ENCODE data around the gene VMP1.

VMP1 gene

GRCh38 chr17:59707149-59707970 lies at the start of gene VMP1, which contains the start of gene PTRH2:
VMP1 (plus strand) TSS chr17:59707654; CDS start chr17:59731447, 23,793 bp downstream.
PTRH2 (minus strand) TSS chr17:59707430; CDS start chr17:59697978, 9,452 bp downstream.
- peak; percentile 94 for DNase-seq

- DNase-seq = no peak
Observed at GRCh38 chr17:59666235-59666634, 41.2 kb upstream of the VMP1 start.

GRCh38 chr17:59668816-59669215 lies 38.6 kb upstream of the VMP1 start:
- no peak for DNase-seq

- DNase-seq = no peak
Observed at GRCh38 chr17:59669411-59669810, 38.0 kb upstream of the VMP1 start.

GRCh38 chr17:59669944-59670343 lies 37.5 kb upstream of the VMP1 start:
- no peak for DNase-seq

- no peak for DNase-seq
Observed at GRCh38 chr17:59671386-59671785, 36.1 kb upstream of the VMP1 start.

- DNase-seq = no peak
Observed at GRCh38 chr17:59675231-59675630, 32.2 kb upstream of the VMP1 start.

- DNase-seq = no peak
Observed at GRCh38 chr17:59676716-59677115, 30.7 kb upstream of the VMP1 start.

GRCh38 chr17:59678918-59679317 lies 28.5 kb upstream of the VMP1 start:
- no peak for DNase-seq

- DNase-seq = no peak
Observed at GRCh38 chr17:59680314-59680713, 27.1 kb upstream of the VMP1 start.

- DNase-seq = no peak
Observed at GRCh38 chr17:59683283-59683682, 24.2 kb upstream of the VMP1 start.

- no peak for DNase-seq
Observed at GRCh38 chr17:59684967-59685366, 22.5 kb upstream of the VMP1 start.

- no peak for DNase-seq
Observed at GRCh38 chr17:59688008-59688407, 19.4 kb upstream of the VMP1 start.

GRCh38 chr17:59688496-59688895 lies 19.0 kb upstream of the VMP1 start:
- DNase-seq = no peak

- DNase-seq = no peak
Observed at GRCh38 chr17:59693582-59693981, 13.9 kb upstream of the VMP1 start.

- no peak for DNase-seq
Observed at GRCh38 chr17:59694344-59694743, 13.1 kb upstream of the VMP1 start.

- no peak for DNase-seq
Observed at GRCh38 chr17:59695945-59696681, 11.3 kb upstream of the VMP1 start.

GRCh38 chr17:59696682-59697277 lies 10.7 kb upstream of the VMP1 start:
- no peak for DNase-seq

- no peak for DNase-seq
Observed at GRCh38 chr17:59698143-59698542, 9.3 kb upstream of the VMP1 start.

GRCh38 chr17:59699218-59699617 lies 8.2 kb upstream of the VMP1 start:
- no peak for DNase-seq

GRCh38 chr17:59699786-59700185 lies 7.7 kb upstream of the VMP1 start:
- DNase-seq = no peak

- no peak for DNase-seq
Observed at GRCh38 chr17:59702304-59702703, 5.2 kb upstream of the VMP1 start.

GRCh38 chr17:59707971-59708430 lies 547 bp downstream of the VMP1 start:
- no peak for DNase-seq

- no peak for DNase-seq
Observed at GRCh38 chr17:59711936-59712335, 4.5 kb downstream of the VMP1 start.

Measured in activated naive CD4-positive, alpha-beta T cell treated with Interleukin-2 at 50 U/mL for 16 hours (primary cell).